ENCODE results near the gene RAB11FIP3. TPM values are rescaled to one million over a fixed set of nuclear protein-coding genes. Genes with fewer than 3 reads are reported as not detected.

Gene RAB11FIP3
- polyA plus RNA-seq, 2 of the 4 experiments (the other 2 are of a cell fraction): 6.7 to 18.0 TPM

DNA sequence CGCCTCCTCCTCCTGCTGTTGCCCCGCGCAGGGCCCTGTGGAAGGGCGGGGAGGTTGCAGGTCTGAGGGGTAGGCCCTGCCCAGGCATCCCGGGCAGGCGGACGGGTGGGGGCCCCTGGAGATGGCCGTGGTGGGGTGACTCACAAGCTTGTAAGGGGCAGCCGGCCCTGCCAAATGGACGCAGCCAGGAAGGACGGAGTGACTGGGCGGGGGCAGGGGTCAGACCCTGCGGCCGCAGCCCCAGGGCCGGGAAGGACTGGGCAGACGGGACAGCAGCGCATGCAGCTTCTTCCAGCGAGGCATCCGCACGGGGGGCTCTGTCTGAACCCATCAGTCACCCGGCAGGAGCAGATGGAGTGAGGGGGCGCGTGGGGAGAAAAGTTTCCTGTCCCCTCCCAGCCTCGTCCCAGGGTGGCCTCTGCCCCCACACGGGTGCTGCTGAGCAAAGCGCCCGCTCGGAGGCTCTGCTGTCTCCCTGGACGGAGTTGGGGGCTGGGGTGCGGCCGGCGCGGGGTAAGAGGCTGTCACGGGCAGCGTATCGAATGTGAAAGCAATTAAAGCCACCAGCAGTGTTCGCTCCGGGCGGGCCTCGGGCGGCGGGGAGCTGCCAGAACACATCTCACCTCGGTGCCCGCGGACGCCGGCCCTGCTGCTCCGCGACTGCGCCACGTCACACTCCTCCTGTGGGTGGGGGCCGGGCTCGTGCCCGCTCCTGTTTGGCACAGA, 129.4 kb downstream of the RAB11FIP3 start:
- Histone ChIP-seq H3K4me3 (no peak overlapping the region), H3K27ac (no peak overlapping the region), H3K9me3 (no peaks in the 10 kb centered on the region), H3K4me1 (peaks cover 1% of the 10 kb centered on the region; the same call in 2 of the 3 replicates), H3K4me2 (no peak overlapping the region)
- FAIRE-seq (no peak), DNase-seq (ENCODE audit: low read depth in 1 of 2, low spot score in 1 of 2) (no peak), ATAC-seq (no peak)
- POLR2A ChIA-PET: no interaction called here
- WGBS (ENCODE audit: missing lambda C conversion rate): 84% methylated on average over 39 of the region's 54 CpGs
- no peak for TF ChIP-seq HOXA7 (CRISPR knock-in tag; IDR thresholded peaks at IDR 0.05)
- no peak for TF ChIP-seq CBX2 (IDR thresholded peaks at IDR 0.05; ENCODE audit: borderline replicate concordance, low read depth)
- TF ChIP-seq RARB (CRISPR knock-in tag; IDR thresholded peaks at IDR 0.05): no peak
- TF ChIP-seq PHF8 (IDR thresholded peaks at IDR 0.05; ENCODE audit: borderline replicate concordance, low read depth): no peak
- CTCF ChIA-PET: interaction anchor here (1.4 to 6.1 kb wide), 2 partner anchors 8 to 113 kb away, joined by 3 to 24 read pairs; no protein-coding TSS in a partner anchor

DNA sequence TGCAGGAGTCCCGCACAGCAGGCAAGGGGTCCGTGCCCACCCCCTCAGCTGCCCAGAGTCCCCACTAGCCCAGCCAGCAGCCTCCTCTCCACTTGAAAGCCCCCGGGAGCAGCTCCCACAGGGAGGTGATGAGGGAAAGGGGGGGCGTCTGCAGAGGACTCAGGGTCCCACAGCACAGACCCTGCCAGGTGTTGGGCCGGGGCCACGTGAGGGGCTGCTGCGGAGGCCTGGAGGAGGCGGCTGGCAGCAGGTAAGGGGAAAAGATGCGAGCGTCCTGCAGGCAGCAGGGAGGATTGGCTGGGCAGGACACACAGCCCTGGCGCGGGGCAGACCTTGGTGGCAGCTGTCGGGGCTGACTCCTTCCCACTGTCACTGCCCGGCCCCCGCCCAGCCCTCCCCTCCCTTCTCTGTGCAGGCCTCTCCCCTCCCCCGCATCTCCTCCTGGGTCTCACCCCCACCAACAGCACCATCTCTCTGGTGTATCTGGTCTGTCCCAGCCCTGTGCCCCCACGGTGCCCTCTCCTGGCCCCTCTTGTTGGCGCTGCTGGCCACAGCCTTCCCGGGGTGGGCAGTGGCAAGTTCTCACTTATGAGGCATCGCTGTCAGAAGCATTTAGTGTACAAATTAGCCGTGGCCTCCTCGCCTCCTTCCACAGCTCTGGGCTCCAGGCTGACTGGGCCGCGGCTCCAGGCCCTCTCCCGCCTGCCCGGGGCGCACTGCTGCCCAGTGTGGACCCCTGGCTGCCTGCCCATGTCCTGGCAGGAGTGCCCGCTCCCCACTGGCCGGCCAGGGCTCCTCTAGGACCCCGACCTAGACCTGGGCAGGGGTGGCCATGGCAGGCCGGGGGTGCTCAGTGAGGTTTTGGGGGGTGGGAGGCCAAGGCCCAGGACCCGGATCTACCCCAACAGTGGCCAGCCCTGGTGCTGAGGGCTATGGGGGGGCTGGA, 130.4 kb downstream of the RAB11FIP3 start:
- ATAC-seq (peak in 1 of 2 experiments; percentile 12; a peak in 2 of 6 replicates), DNase-seq (ENCODE audit: low read depth in 1 of 2, low spot score in 1 of 2) (no peak), FAIRE-seq (no peak)
- no peak for TF ChIP-seq RAD21 (conservative IDR thresholded peaks at IDR 0.05 in 1 of 2, IDR thresholded peaks at IDR 0.05 in 1 of 2)
- TF ChIP-seq, protein P1, sequence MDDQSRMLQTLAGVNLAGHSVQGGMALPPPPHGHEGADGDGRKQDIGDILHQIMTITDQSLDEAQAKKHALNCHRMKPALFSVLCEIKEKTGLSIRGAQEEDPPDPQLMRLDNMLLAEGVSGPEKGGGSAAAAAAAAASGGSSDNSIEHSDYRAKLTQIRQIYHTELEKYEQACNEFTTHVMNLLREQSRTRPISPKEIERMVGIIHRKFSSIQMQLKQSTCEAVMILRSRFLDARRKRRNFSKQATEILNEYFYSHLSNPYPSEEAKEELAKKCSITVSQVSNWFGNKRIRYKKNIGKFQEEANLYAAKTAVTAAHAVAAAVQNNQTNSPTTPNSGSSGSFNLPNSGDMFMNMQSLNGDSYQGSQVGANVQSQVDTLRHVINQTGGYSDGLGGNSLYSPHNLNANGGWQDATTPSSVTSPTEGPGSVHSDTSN (IDR thresholded peaks at IDR 0.05): no peak
- TF ChIP-seq JUN (IDR thresholded peaks at IDR 0.05): no peak
- TF ChIP-seq, protein P2, sequence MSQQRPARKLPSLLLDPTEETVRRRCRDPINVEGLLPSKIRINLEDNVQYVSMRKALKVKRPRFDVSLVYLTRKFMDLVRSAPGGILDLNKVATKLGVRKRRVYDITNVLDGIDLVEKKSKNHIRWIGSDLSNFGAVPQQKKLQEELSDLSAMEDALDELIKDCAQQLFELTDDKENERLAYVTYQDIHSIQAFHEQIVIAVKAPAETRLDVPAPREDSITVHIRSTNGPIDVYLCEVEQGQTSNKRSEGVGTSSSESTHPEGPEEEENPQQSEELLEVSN (IDR thresholded peaks at IDR 0.05; ENCODE audit: borderline replicate concordance, low read depth): no peak
- no peak for TF ChIP-seq NR3C1 (IDR thresholded peaks at IDR 0.05)
- TF ChIP-seq, protein P3, sequence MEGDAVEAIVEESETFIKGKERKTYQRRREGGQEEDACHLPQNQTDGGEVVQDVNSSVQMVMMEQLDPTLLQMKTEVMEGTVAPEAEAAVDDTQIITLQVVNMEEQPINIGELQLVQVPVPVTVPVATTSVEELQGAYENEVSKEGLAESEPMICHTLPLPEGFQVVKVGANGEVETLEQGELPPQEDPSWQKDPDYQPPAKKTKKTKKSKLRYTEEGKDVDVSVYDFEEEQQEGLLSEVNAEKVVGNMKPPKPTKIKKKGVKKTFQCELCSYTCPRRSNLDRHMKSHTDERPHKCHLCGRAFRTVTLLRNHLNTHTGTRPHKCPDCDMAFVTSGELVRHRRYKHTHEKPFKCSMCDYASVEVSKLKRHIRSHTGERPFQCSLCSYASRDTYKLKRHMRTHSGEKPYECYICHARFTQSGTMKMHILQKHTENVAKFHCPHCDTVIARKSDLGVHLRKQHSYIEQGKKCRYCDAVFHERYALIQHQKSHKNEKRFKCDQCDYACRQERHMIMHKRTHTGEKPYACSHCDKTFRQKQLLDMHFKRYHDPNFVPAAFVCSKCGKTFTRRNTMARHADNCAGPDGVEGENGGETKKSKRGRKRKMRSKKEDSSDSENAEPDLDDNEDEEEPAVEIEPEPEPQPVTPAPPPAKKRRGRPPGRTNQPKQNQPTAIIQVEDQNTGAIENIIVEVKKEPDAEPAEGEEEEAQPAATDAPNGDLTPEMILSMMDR (IDR thresholded peaks at IDR 0.05): no peak
- no peak for TF ChIP-seq JUNB (IDR thresholded peaks at IDR 0.05)
- no peak for TF ChIP-seq CEBPB (IDR thresholded peaks at IDR 0.05)
- TF ChIP-seq NPAS2 (CRISPR knock-in tag; IDR thresholded peaks at IDR 0.05; ENCODE audit: borderline replicate concordance): no peak
- TF ChIP-seq, protein P4, sequence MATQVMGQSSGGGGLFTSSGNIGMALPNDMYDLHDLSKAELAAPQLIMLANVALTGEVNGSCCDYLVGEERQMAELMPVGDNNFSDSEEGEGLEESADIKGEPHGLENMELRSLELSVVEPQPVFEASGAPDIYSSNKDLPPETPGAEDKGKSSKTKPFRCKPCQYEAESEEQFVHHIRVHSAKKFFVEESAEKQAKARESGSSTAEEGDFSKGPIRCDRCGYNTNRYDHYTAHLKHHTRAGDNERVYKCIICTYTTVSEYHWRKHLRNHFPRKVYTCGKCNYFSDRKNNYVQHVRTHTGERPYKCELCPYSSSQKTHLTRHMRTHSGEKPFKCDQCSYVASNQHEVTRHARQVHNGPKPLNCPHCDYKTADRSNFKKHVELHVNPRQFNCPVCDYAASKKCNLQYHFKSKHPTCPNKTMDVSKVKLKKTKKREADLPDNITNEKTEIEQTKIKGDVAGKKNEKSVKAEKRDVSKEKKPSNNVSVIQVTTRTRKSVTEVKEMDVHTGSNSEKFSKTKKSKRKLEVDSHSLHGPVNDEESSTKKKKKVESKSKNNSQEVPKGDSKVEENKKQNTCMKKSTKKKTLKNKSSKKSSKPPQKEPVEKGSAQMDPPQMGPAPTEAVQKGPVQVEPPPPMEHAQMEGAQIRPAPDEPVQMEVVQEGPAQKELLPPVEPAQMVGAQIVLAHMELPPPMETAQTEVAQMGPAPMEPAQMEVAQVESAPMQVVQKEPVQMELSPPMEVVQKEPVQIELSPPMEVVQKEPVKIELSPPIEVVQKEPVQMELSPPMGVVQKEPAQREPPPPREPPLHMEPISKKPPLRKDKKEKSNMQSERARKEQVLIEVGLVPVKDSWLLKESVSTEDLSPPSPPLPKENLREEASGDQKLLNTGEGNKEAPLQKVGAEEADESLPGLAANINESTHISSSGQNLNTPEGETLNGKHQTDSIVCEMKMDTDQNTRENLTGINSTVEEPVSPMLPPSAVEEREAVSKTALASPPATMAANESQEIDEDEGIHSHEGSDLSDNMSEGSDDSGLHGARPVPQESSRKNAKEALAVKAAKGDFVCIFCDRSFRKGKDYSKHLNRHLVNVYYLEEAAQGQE (IDR thresholded peaks at IDR 0.05): no peak
- no peak for TF ChIP-seq MAFK (IDR thresholded peaks at IDR 0.05; ENCODE audit: partially characterized antibody)
- TF ChIP-seq PHF8 (IDR thresholded peaks at IDR 0.05; ENCODE audit: borderline replicate concordance, low read depth): no peak
- no peak for TF ChIP-seq MAZ (IDR thresholded peaks at IDR 0.05; ENCODE audit: borderline replicate concordance, low read depth, low read length)
- no peak overlapping the region for H3K4me3 ChIP-seq
- CTCF ChIA-PET: interaction anchor here (6.1 kb wide), 1 partner anchor 9 kb away, joined by 24 read pairs; no protein-coding TSS in a partner anchor
- H3K4me2 ChIP-seq: no peak overlapping the region
- POLR2A ChIA-PET: no interaction called here
- WGBS (ENCODE audit: missing lambda C conversion rate): 80% methylated on average over 18 of the region's 32 CpGs
- peaks cover 11% of the 10 kb centered on the region; the same call in 2 of the 3 replicates for H3K4me1 ChIP-seq
- H3K27ac ChIP-seq: no peak overlapping the region
- H3K9me3 ChIP-seq: no peaks in the 10 kb centered on the region

All from A549 (cell line).